Choroid plexus epithelial cell (primary cell): ENCODE results near the gene GJA5.
"Not testable (repeated sequence)": the region's sequence is repeated elsewhere in the genome, so short reads cannot be mapped to it uniquely, and the experiment has no call there.

ENCODE experiments used
- DNase-seq: peaks from one replicate; pipeline ENCODE4 v3.0.0-alpha.2; 2010; ENCODE audit warnings: low read depth
- H3K4me3 ChIP-seq: 2 replicates; pipeline ENCODE4 v1.5.1; 2011; ENCODE audit warnings: low read depth, mild to moderate bottlenecking, control low read depth, low read length, moderate library complexity
- TF ChIP-seq, protein P1 (sequence below): conservative IDR thresholded peaks from 2 replicates; pipeline ENCODE4 v1.5.1; 2011; ENCODE audit warnings: low read depth, mild to moderate bottlenecking, control low read depth, inconsistent platforms, low read length, moderate library complexity

The GJA5 gene

GRCh38 chr1:147745271-147745670, 15.1 kb downstream of the GJA5 start:
- TF ChIP-seq, protein P1, sequence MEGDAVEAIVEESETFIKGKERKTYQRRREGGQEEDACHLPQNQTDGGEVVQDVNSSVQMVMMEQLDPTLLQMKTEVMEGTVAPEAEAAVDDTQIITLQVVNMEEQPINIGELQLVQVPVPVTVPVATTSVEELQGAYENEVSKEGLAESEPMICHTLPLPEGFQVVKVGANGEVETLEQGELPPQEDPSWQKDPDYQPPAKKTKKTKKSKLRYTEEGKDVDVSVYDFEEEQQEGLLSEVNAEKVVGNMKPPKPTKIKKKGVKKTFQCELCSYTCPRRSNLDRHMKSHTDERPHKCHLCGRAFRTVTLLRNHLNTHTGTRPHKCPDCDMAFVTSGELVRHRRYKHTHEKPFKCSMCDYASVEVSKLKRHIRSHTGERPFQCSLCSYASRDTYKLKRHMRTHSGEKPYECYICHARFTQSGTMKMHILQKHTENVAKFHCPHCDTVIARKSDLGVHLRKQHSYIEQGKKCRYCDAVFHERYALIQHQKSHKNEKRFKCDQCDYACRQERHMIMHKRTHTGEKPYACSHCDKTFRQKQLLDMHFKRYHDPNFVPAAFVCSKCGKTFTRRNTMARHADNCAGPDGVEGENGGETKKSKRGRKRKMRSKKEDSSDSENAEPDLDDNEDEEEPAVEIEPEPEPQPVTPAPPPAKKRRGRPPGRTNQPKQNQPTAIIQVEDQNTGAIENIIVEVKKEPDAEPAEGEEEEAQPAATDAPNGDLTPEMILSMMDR: no peak

DNA sequence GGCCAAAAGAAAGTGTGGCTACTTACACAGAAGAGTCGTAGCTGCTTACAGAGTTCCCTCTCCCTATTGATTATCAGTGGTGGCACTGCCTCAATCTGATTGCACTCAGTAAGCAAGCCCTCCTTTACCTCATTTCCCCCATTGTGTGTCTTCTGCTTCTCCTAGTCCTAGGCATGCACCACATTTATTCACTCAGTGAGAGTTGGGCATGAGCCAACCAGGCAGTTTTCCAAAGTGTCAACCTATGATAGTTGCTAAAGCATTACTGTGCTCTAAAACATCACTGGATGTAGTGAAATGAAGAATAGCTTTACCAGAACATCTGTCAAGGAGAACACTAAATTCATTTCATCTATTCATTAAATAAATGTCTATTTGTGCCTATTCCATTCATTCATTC, 19.3 kb downstream of the GJA5 start:
- no peak overlapping the region for H3K4me3 ChIP-seq
- peak; percentile 5 for DNase-seq
- TF ChIP-seq, protein P1: no peak

More at GRCh38 chr1:147745271-147745670, 15.1 kb downstream of the GJA5 start:
- DNase-seq: no peak
- H3K4me3 ChIP-seq: no peak overlapping the region

GRCh38 chr1:147740391-147740790, 20.0 kb downstream of the GJA5 start:
- DNase-seq: no peak
- no peak overlapping the region for H3K4me3 ChIP-seq
- TF ChIP-seq, protein P1: no peak

GRCh38 chr1:147738739-147739476, 21.5 kb downstream of the GJA5 start:
- DNase-seq: no peak
- H3K4me3 ChIP-seq: no peak overlapping the region
- TF ChIP-seq, protein P1: no peak

GRCh38 chr1:147738129-147738528, 22.3 kb downstream of the GJA5 start:
- H3K4me3 ChIP-seq: no peak overlapping the region
- TF ChIP-seq, protein P1: no peak
- no peak for DNase-seq

GRCh38 chr1:147736883-147737282, 23.5 kb downstream of the GJA5 start:
- H3K4me3 ChIP-seq: no peak overlapping the region
- no peak for DNase-seq
- TF ChIP-seq, protein P1: no peak

GRCh38 chr1:147735423-147735822, 25.0 kb downstream of the GJA5 start:
- DNase-seq: no peak
- TF ChIP-seq, protein P1: no peak
- no peak overlapping the region for H3K4me3 ChIP-seq

- not testable (repeated sequence) for H3K4me3 ChIP-seq
Observed at GRCh38 chr1:147734291-147734841, 26.0 kb downstream of the GJA5 start.

More at GRCh38 chr1:147734291-147734841, 26.0 kb downstream of the GJA5 start:
- DNase-seq: not testable (repeated sequence)
